GM12892 (cell line): ENCODE measurements around the gene HOXC10.

Experiments
- POLR2A ChIP-seq: IDR thresholded peaks from 2 replicates; pipeline ENCODE4 v1.6.1; 2011; ENCODE audit warnings: low read depth, low read length, control low read depth
- POLR2AphosphoS5 ChIP-seq: IDR thresholded peaks from 2 replicates; pipeline ENCODE4 v1.6.1; 2011; ENCODE audit warnings: low read depth, low read length, control low read depth
- TAF1 ChIP-seq: IDR thresholded peaks from 2 replicates; pipeline ENCODE4 v1.6.1; 2011; ENCODE audit warnings: low read depth, mild to moderate bottlenecking, control low read depth, low read length, borderline replicate concordance

DNA sequence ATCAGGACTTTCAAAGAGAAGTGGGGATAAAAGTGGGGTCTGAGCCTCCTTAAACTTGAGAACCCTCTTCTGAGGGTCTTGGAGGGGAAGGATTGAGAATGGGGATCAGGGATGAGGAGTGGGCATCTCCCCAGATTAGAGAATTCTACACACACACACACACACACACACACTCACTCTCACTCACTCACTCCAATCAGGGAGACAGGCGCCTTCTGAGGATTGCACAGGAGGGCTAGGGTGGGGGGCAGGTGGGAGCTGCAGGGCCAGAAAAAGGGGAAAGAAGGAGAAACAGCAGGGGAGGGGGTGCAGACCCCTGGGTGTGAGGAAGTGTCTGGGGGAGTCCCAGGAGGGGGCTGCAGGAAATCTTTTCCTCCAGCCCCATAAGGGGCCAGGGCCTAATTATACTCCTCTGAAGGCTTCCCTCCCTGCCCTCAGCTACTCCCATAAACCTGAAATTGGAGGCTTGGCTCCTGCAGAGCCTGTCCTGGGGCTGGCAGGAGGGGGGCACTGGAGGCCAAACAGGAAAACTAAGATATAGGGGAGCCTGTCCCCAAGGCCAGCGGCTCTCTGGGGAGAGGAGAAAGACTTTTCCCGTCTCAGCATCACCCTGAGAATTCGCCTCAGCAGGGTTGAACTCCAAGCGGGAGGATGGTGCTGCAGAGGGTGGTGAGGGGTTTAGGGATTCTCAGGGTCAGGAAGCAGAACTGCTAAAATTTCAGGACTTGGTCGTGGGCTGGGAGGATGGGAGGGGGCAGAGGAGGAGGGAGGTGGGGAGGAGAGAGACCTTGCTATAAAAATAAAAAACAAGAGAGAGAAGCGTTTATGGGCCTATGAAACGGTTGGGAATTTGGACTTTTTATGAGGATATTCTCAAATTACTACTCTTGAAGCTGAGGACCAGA, 16.6 kb downstream of the HOXC10 start:
- TF ChIP-seq POLR2A (no peak), TAF1 (no peak), POLR2AphosphoS5 (no peak)
